SIG-M5 (cell line): ENCODE results near the gene PSRC1.
"Not testable (repeated sequence)": the region's sequence is repeated elsewhere in the genome, so short reads cannot be mapped to it uniquely, and the experiment has no call there.

Experiments
- DNase-seq: peaks from one replicate; lab custom pipeline; 2025; lab: John Stamatoyannopoulos, UW

PSRC1 gene

GRCh38 chr1:109295712-109296415 lies 12.9 kb upstream of the PSRC1 start:
- no peak for DNase-seq

DNA sequence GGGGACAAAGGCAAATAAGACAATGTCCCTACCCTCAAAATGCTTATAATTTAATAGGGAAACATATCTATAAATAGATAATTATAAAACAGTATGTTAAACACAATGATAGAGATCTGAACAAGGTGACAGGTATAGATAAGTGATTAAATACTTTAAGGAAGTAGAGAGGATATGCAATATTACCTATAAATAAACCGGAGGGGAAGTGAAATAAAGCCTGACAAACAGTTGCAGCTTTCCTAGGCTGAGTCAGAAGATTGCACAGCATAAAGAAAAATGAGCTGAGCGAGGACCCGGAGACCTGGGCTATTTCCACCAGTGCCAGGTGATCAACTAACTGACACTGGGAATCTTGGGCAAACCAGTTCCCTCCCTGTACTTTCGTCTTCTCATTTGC lies 11.5 kb upstream of the PSRC1 start:
- no peak for DNase-seq

GRCh38 chr1:109293026-109293425 lies 10.1 kb upstream of the PSRC1 start:
- no peak for DNase-seq

- DNase-seq, result no peak
Observed at GRCh38 chr1:109292364-109292763, 9.4 kb upstream of the PSRC1 start.

- DNase-seq, result peak; percentile 33
Observed at GRCh38 chr1:109290998-109291397, 8.1 kb upstream of the PSRC1 start.

- DNase-seq, result no peak
Observed at GRCh38 chr1:109290137-109290536, 7.2 kb upstream of the PSRC1 start.

GRCh38 chr1:109286762-109287161 lies 3.8 kb upstream of the PSRC1 start:
- DNase-seq, result not testable (repeated sequence)

DNA sequence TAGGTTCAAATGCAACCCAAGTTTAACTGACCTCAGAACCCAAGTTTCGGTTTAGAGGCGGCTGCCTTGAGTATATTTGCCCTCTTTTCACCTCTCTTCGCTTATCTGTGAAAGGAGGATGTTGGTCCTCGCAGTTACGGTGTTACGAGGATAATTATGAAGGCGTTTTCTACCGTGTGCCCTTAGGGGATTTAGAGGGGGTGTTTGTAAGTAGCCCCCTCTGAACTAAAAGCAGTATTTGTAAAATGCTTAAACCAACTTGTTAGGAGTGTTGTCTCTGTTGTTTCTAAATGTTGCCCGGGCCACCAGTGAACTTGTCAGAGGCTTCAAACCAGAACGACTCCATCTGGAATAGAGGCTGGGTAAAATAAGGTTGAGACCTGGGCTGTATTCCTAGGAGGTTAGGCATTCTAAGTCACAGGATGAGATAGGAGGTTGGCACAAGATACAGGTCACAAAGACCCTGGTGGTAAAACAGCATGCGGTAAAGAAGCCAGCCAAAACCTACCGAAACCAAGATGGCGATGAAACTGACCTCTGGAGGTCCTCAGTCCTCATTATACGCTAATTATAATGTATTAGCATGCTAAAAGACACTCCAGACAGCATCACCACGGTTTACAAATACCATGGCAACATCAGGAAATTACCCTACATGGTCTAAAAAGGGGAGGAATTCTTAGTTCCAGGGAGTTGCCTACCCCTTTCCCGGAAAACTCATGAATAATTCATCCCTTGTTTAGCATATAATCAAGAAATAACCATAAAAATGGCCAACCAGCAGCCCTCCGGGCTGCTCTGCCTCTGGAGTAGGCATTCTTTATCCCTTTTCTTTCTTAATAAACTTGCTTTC lies 1.0 kb upstream of the PSRC1 start:
- DNase-seq, result no peak

DNA sequence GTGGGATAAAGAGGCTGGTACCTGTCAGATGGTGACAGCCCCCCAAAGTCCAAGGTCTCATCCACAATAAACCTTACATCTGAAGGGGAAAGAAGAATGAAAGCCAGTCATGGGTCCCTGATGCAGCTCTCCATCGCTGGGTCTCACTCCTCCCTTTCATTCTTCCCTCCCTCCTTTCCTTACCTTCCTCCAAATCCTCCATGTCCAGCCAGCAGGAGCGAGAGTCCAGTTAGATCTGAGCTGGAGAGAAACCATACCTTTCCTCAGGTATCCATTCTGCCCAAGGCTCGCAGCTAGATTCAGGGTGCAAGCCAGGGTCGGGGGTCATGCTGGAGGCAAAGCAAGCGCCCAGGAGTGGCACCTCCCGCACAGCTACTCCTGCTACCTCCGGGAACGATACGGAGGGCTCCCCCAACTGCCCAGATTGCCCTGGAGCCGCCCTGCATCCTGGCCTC lies 421 bp downstream of the PSRC1 start:
- DNase-seq, result no peak

DNA sequence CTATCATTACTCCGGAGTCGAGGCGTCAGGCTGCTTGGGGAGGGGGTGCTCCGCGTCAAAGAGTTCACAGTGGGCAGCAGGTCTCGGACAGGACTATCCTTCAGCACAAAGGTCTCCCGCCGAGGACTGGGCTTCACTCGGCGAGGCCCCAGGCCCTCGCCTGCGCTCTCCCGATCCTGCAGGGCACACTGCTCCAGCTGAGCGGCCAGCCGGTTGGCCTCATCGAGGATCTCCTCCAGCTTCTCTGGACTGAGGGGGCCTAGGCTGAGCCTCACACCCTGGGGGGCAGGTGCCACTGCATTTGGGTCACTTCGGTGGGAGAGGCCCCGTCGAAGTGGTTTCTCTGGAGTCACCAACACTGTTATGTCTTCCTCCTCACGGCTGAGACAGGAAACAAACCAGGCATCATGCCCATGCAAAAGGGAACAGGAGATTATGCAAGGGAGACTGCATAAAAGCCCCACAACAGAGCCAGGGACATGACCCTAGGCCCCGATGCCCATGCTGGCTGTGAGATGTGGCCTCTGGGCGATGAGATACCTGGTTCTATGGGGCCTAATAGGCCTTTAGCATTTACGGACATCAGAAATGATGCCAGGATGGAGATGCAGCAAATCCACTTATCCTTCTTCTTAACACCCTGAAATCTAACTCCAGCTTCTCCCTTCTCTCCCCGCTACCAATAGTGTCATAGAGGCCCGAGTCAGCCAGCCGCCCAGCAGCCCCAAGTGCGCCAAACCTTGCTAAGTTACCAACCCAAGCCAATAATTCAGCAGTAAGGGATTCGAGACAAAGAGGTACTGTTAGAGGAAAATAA lies 1.1 kb downstream of the PSRC1 start:
- DNase-seq, result no peak

DNA sequence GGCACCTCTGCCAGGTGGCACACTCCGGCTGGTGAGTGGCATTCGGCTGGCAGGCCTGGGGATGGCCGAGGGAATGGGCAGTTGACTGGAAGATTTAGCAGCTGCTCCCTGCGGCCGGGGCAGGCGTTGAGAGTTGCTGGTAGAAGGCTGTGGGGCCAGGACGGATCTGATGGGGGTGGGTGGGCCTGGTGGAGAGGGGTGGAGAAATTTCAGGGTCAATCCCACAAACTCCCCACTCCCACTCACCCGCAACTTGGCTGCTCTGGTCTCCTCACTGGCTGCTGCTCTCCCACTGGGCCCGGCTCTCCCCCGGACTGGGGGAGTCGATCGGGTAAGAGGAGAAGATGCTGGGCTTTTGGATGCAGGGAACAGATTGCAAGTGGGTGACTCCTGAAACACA lies 2.1 kb downstream of the PSRC1 start:
- DNase-seq, result no peak

DNA sequence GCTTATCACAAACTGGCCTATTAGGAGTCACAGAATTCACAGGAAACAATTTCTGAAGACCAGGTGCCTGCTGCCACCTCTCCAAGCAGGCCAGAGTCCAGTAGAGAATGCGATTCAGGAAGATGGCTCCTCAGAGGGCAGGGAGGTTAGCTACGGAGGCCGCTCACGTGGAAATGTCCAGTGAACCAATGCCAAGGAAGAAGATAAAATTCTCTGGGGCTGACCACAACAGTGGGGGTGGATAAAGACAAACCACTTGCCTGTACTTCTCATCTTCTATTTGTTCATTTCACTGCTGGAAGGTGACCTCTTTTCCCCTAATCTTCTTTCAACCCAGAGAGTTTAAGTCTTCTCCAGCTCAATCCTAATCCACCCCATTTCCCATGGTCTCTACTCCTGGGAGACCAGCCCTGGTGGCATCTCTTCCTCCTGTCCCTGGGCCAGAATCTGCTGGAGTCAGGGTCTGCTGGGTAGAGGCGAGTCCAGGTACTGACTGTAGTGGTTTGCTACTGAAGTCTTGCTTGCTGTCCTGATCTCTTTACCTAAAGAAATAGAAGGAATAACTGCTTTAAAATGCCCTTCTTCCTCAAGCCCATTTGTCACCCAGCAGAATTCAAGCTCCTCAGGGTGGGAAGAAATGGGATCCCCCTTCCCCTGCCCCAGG lies 3.2 kb downstream of the PSRC1 start:
- no peak for DNase-seq

GRCh38 chr1:109277434-109278204 lies 5.3 kb downstream of the PSRC1 start:
- DNase-seq, result no peak

DNA sequence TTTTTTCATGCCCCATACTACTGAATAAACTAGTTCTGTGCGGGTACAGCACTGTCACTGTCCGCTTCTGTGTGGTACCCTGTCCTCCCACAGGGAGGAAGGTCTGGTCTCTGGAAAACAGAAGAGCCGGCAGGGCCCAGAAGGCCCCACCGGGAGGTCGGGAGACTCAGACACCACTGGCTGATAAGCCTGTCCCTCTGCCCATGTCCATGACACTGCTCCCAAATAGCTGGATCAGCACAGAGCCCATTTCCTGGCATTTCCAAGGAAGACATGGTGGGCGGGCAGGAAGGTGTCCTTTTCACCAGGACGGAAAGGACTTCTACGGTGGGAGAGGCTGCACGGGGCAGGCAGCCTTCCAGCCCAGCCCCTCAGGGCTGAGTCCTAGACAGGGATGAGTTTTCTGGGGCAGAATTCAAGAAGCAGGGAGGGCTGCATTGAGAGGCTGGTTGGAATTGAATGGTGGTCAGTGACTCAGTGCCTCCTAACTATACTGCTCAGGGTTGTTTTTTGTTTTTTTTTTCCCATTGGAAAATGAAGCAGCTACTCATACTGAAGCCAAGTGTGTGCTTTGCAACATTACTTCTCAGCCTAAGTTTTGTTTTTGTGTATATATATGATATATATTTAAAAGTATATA lies 7.1 kb downstream of the PSRC1 start:
- no peak for DNase-seq

DNA sequence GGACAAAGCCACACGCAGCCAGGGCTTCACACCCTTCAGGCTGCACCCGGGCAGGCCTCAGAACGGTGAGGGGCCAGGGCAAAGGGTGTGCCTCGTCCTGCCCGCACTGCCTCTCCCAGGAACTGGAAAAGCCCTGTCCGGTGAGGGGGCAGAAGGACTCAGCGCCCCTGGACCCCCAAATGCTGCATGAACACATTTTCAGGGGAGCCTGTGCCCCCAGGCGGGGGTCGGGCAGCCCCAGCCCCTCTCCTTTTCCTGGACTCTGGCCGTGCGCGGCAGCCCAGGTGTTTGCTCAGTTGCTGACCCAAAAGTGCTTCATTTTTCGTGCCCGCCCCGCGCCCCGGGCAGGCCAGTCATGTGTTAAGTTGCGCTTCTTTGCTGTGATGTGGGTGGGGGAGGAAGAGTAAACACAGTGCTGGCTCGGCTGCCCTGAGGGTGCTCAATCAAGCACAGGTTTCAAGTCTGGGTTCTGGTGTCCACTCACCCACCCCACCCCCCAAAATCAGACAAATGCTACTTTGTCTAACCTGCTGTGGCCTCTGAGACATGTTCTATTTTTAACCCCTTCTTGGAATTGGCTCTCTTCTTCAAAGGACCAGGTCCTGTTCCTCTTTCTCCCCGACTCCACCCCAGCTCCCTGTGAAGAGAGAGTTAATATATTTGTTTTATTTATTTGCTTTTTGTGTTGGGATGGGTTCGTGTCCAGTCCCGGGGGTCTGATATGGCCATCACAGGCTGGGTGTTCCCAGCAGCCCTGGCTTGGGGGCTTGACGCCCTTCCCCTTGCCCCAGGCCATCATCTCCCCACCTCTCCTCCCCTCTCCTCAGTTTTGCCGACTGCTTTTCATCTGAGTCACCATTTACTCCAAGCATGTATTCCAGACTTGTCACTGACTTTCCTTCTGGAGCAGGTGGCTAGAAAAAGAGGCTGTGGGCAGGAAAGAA lies 8.1 kb downstream of the PSRC1 start:
- DNase-seq, result no peak

DNA sequence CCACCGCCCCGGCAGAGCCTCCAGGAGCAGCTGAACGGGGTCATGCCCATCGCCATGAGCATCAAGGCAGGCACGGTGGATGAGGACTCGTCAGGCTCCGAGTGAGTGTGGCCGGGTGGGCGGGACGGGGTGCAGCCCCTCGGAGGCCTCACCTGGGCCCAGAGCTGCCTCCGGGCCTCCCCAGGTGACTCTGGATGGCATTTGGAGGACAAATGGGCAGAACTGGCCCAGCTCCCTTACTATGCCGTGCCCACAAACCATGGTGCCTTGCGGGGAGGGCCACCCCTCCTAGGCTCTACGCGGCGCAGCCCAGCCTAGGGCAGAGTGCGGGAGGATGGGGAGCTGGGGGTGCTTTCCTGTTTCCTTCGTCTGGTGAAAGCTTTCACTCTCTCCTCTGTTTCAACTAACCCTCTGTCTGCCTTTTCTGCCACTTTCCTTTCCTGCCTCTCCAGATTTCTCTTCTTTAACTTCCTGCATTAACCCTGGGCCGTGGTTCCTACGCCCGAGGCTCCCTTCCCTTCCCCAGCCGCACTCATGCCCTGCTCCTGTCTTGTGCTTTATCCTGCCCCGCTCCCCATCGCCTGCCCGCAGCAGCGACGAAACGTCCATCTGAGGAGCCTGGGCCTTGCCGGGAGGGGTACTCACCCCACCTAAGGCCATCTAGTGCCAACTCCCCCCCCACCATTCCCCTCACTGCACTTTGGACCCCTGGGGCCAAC lies 9.2 kb downstream of the PSRC1 start:
- DNase-seq, result no peak

GRCh38 chr1:109272831-109273547 lies 10.0 kb downstream of the PSRC1 start:
- no peak for DNase-seq
